Measurements from ENCODE around the gene CAST.
"Not testable (repeated sequence)": the region's sequence is repeated elsewhere in the genome, so short reads cannot be mapped to it uniquely, and the experiment has no call there.

The CAST gene

GRCh38 chr5:96661855-96662724, at the start of gene CAST:
TSS of gene CAST (plus strand) at chr5:96662376. CDS start at chr5:96662423, 47 bp downstream.
- peak; percentile 67 to 70 for DNase-seq (ENCODE audit: low read depth in 2 of 2)

- no peak for DNase-seq (ENCODE audit: low read depth in 2 of 2)
Observed at GRCh38 chr5:96614110-96614691, 48.0 kb upstream of the CAST start.

- DNase-seq (ENCODE audit: low read depth in 2 of 2): no peak
Observed at GRCh38 chr5:96615223-96615622, 47.0 kb upstream of the CAST start.

DNA sequence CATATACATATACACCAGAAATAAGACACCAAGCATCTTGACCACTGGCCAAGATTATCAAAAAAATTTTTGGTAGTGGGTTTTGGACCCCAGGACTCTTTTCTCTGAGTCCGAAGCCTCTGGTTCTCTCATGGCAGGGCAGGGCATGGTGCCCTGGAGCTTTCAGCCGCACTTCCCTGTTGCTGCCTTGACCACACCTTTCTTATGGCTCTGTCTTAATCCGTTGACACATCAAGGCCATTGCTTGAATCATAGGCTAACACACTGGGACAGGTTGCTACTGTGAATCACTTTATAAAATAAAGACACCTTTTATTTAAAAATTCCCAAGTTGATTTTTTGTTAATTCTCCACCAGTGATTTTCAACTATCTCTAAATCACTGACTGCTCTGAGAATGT, 45.4 kb upstream of the CAST start:
- DNase-seq (ENCODE audit: low read depth in 2 of 2): no peak

- not testable (repeated sequence) for DNase-seq (ENCODE audit: low read depth in 2 of 2)
Observed at GRCh38 chr5:96618311-96619016, 43.7 kb upstream of the CAST start.

GRCh38 chr5:96619946-96620345, 42.2 kb upstream of the CAST start:
- no peak for DNase-seq (ENCODE audit: low read depth in 2 of 2)

DNA sequence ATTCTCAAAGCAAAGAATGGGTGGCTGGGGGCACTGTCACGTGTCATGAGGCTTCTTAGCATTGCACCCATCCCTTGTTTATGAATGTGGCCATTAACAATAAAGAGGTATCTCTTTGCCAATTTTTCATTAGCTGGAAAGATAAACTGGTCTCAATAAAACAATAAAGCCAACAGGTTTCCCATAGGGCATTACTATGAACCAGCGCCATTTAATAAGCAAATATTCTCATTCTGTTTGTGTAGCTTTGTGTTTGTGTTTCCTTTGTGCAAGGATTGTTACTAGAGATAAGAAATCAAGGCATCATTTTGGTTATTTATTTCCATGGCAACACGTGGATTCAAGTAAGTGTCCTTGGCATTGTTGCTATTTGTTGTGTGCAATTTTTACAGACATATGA, 37.6 kb upstream of the CAST start:
- no peak for DNase-seq (ENCODE audit: low read depth in 2 of 2)

DNA sequence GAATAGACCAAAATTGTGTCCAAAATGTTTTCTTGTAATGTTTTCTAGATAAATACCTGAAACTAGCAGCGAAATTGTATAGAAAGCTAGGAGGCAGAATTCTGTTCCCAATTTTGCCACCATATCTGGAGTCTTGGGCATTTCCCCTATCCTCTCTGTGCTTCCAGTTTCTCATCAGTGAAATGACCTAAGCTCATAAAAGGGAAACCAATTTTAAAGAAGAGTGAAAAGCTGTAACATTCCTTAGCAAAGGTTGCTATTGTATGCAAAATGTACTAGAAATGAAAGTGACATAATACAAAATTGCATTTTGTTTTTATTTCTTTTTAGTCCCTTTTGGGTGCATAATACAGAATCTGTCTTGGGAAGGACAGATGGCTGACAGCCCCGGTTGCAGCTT, 36.8 kb upstream of the CAST start:
- DNase-seq (ENCODE audit: low read depth in 2 of 2): no peak

- DNase-seq (ENCODE audit: low read depth in 2 of 2): no peak
Observed at GRCh38 chr5:96626956-96627355, 35.2 kb upstream of the CAST start.

DNA sequence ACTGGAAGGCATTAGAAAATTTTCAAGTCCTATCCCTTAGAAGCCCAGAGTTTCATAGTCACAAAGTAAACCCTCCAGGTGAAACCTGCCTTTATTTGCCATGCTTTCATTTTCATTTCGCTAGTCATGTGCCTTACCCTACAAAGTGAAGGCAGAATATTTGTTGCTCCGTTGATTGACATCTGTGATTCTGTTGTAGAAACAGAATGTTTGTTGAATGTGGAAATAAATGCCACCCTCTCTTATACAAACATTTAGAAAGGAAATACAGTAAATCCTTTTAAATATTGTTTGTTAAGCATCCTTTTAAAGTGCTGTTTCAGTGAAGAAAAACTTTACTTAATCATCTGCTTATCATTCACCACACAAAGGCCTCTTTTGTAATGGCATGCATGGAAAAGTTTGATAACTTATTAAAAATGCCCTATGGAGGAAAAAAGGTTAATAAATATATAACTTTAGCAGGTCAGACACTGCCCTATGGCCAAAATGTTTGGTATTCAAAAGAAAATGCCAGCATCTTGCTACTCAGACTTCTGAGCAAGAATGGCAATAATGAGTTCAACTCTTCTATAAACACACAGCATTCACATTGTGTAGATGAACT, 34.3 kb upstream of the CAST start:
- no peak for DNase-seq (ENCODE audit: low read depth in 2 of 2)

DNA sequence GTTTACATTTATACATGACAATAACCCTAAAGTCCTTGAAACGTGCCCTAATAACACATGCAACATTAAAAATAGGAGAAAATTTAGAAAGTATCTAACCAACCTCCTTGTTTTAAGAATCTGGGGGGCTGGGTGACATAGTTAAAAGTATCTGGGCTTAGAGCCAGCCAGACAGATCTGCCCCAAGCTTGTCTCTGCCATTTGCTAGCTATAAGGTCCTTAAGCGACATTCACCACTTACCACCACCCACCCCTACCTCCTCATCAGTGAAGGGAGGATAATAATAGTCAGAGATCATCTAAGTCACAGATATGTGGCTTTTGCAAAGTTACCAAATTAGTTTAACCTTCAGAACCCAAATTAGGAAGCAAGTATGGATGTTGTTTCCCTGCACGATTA, 33.8 kb upstream of the CAST start:
- DNase-seq (ENCODE audit: low read depth in 2 of 2): no peak

DNA sequence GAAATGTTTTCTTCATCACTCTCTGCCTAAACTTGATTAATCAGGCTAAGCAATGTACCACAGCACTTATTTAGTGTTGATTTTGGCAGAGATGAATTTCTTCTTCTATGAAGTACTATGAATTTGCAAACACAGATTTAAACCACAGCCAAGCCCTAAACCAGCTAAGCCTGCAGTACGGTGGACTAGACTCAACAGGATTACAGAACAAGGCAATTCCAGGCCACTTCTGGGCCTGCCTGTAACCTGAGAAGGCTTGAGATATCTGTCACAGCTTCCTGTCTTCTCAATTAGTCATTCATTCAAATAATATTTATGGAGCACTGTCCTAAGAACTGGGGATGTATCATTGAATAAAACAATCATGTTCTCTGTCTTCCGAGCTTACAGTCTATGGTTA, 32.4 kb upstream of the CAST start:
- no peak for DNase-seq (ENCODE audit: low read depth in 2 of 2)

GRCh38 chr5:96633820-96634219, 28.4 kb upstream of the CAST start:
- no peak for DNase-seq (ENCODE audit: low read depth in 2 of 2)

DNA sequence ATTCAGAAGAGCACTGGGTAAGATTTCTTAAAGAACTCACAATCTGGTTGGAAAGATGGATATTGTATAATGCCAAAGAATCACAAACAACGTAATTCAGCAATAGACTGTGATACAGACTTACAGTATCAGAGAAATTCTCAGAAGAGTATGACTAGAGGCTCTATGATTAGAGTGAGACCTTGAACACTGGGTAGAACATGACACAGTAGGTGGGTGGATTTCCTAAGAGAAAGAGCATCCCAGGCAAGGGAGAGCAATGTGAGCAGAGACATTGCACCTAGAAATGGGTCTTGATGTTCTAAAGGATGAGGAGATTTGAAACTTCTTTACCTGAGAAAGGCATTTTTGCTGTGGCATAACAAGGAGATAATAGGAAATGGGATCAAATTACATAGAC, 27.3 kb upstream of the CAST start:
- DNase-seq (ENCODE audit: low read depth in 2 of 2): no peak

DNA sequence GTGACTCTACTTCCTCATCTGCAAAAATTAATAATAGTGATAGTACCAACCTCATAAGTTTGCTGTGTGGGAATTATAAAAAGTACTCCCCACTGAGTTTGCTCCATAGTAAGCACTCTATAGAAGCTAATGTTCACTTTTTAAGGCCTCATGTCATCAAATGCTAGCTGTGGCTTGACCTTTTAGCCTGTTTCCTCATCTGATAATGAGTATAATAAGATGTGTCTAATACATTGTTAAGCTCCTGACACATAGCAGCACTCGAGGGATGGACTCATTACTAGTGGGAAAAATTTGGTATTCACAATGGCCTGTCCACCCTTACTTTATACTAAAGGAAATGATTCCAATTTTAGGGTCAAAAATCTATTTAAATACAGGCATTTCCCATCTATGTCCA, 26.1 kb upstream of the CAST start:
- DNase-seq (ENCODE audit: low read depth in 2 of 2): no peak

GRCh38 chr5:96636594-96636993, 25.6 kb upstream of the CAST start:
- no peak for DNase-seq (ENCODE audit: low read depth in 2 of 2)

DNA sequence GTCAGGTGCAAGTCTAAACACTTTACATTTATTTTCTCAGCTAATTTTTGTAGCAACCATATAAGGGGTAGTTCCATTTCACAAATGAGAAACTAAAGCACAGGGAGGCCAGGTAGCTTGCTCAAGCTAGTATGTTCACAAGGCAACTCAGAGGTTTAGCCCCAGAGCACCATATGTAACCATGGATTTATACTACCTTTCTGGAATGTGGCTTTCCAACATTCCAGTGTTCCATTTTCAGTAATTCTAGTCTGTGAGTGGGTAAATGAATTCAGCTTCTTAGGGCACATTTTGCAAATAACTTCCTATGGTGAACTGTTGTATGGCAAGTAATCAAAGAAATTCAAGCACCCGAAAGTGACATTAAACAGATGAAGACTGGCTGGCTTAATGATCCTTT, 25.0 kb upstream of the CAST start:
- no peak for DNase-seq (ENCODE audit: low read depth in 2 of 2)

DNA sequence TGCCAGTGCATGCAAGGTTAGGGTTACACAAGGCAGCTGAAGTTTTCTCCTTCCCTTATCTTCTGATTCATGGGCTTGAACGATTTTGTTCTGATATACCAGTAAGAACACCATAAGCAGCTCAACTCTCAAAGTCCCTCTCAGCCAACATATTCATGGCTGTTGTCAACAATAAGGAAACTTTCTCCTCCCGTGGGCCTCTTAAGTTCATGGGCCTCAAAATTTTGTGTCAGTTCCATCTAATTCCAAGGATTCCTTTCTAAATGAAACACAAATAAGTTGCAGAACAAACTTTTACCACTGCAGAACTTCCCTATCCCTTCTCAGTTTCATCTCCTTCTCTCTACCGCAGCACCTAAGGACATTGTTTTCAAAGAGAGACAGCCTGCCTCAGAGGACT, 23.6 kb upstream of the CAST start:
- DNase-seq (ENCODE audit: low read depth in 2 of 2): no peak

GRCh38 chr5:96640696-96641095, 21.5 kb upstream of the CAST start:
- no peak for DNase-seq (ENCODE audit: low read depth in 2 of 2)

- DNase-seq (ENCODE audit: low read depth in 2 of 2): no peak
Observed at GRCh38 chr5:96641368-96642280, 20.6 kb upstream of the CAST start.

DNA sequence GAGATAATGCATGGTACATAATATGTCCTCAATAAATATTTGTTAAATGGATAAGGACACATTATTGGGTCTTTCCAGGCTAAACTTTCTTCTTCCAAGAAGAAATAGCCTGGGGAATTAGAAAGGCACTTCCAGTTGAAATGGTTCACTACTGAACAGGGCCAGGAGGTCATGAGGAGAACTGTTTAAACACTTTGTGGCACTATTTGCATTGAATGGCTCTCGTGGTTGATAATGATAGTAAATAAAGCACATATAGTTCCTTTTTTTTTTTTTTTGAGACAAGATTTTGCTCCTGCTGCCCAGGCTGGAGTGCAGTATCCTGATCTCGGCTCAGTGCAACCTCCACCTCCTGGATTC, 19.9 kb upstream of the CAST start:
- DNase-seq (ENCODE audit: low read depth in 2 of 2): no peak

Measured in stimulated activated CD8-positive, alpha-beta memory T cell treated with anti-CD3 and anti-CD28 coated beads, Interleukin-15, amount 100 ng/mL, for 4 hours (primary cell).